Trophoblast cell (in vitro differentiated cells and primary cell): Measurements from ENCODE around the gene GRM5.

ENCODE experiments used
- DNase-seq, 2 donors: peaks; one replicate each; pipeline ENCODE4 v3.0.0-alpha.2; 2016
- H2AFZ ChIP-seq: 2 replicates; pipeline ENCODE4 v1.6.1; 2013; ENCODE audit warnings: low read length, moderate library complexity, mild to moderate bottlenecking; ENCODE audit not compliant: insufficient read depth, poor library complexity
- H2AK5ac ChIP-seq: 2 replicates; pipeline ENCODE4 v1.6.1; 2013; ENCODE audit warnings: mild to moderate bottlenecking, low read length
- H2BK120ac ChIP-seq: 2 replicates; pipeline ENCODE4 v1.6.1; 2013; ENCODE audit warnings: low read length, mild to moderate bottlenecking, moderate library complexity; ENCODE audit not compliant: insufficient read depth, poor library complexity
- H2BK12ac ChIP-seq: 2 replicates; pipeline ENCODE4 v1.6.1; 2013; ENCODE audit warnings: mild to moderate bottlenecking, low read length, moderate library complexity
- H2BK5ac ChIP-seq: 2 replicates; pipeline ENCODE4 v1.6.1; 2013; ENCODE audit warnings: low read length, low read depth, moderate library complexity, mild to moderate bottlenecking; ENCODE audit not compliant: poor library complexity
- H3K14ac ChIP-seq: 2 replicates; pipeline ENCODE4 v1.6.1; 2013; ENCODE audit warnings: mild to moderate bottlenecking, low read length
- H3K18ac ChIP-seq: 2 replicates; pipeline ENCODE4 v1.6.1; 2013; ENCODE audit warnings: mild to moderate bottlenecking, low read length
- H3K23ac ChIP-seq: 2 replicates; pipeline ENCODE4 v1.6.1; 2013; ENCODE audit warnings: low read length
- H3K27ac ChIP-seq: 2 replicates; pipeline ENCODE4 v1.5.1; 2013; ENCODE audit warnings: low read depth, mild to moderate bottlenecking, inconsistent platforms, low read length, moderate library complexity
- H3K27me3 ChIP-seq: 2 replicates; pipeline ENCODE4 v1.6.1; 2013; ENCODE audit warnings: inconsistent platforms, mild to moderate bottlenecking, low read length, moderate library complexity; ENCODE audit not compliant: insufficient read depth
- H3K36me3 ChIP-seq, 2 experiments: 1 replicate in 1 of 2; 2 replicates in 1 of 2; pipeline ENCODE4 v1.6.1; 2013; ENCODE audit warnings: low read length in 2 of 2, mild to moderate bottlenecking in 2 of 2, moderate library complexity in 1 of 2; ENCODE audit not compliant: insufficient read depth in 2 of 2, control insufficient read depth in 1 of 2
- H3K4ac ChIP-seq: 2 replicates; pipeline ENCODE4 v1.6.1; 2013; ENCODE audit warnings: low read depth, mild to moderate bottlenecking, low read length, moderate library complexity
- H3K4me1 ChIP-seq, 2 experiments: 1 replicate in 1 of 2; 2 replicates in 1 of 2; pipeline ENCODE4 v1.6.1; 2013; ENCODE audit warnings: low read length in 2 of 2, mild to moderate bottlenecking in 2 of 2, moderate library complexity in 1 of 2; ENCODE audit not compliant: insufficient read depth in 2 of 2, control insufficient read depth in 1 of 2
- H3K4me2 ChIP-seq: 2 replicates; pipeline ENCODE4 v1.6.1; 2013; ENCODE audit warnings: inconsistent platforms, mild to moderate bottlenecking, low read length, moderate library complexity
- H3K4me3 ChIP-seq: 2 replicates; pipeline ENCODE4 v1.5.1; 2013; ENCODE audit warnings: mild to moderate bottlenecking, low read depth, low read length, inconsistent platforms
- H3K79me1 ChIP-seq: one replicate; pipeline ENCODE4 v1.6.1; 2013; ENCODE audit warnings: low read length
- H3K79me2 ChIP-seq: 2 replicates; pipeline ENCODE4 v1.6.1; 2013; ENCODE audit warnings: low read length, mild to moderate bottlenecking; ENCODE audit not compliant: control insufficient read depth, insufficient read depth, poor library complexity
- H3K9ac ChIP-seq: 2 replicates; pipeline ENCODE4 v1.6.1; 2013; ENCODE audit warnings: mild to moderate bottlenecking, low read length
- H3K9me3 ChIP-seq: 2 replicates; pipeline ENCODE4 v1.6.1; 2013; ENCODE audit warnings: low read depth, mild to moderate bottlenecking, control low read depth, inconsistent platforms, low read length; ENCODE audit not compliant: insufficient read depth
- H4K12ac ChIP-seq: 2 replicates; pipeline ENCODE4 v1.6.1; 2013; ENCODE audit warnings: low read depth, mild to moderate bottlenecking, low read length, moderate library complexity
- H4K8ac ChIP-seq: 2 replicates; pipeline ENCODE4 v1.6.1; 2013; ENCODE audit warnings: low read depth, mild to moderate bottlenecking, low read length, moderate library complexity
- H4K91ac ChIP-seq: one replicate; pipeline ENCODE4 v1.6.1; 2013; ENCODE audit warnings: low read depth, mild to moderate bottlenecking, low read length, moderate library complexity
- WGBS: extraction: QIAGEN DNeasy Blood & Tissue Kit; methylation state at CpG from one replicate; pipeline ENCODE4 v1.1.7; 2013; ENCODE audit warnings: missing lambda C conversion rate; ENCODE audit not compliant: insufficient read length, insufficient coverage; ENCODE audit errors: extremely low coverage; 5-methylcytosine and 5-hydroxymethylcytosine counted together

The GRM5 gene

DNA sequence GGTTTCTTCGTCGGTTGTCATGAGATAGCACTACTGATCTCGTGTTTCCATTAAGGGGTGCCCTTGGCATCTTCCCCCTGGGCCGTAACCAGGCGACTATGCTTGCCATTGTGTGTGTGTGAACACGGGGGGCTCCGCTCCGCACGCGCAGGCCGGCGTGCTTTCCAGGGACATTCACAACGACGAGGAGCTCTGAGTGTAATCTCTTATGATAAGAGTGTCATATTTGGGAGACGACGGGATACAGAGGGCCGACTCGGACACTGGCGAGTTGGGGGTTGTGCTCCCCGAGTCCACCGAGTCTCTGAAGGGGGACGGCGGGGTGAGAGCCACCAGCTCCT is 557.4 kb downstream of the GRM5 start:
- WGBS = no CpG with 5 or more reads among the region's 23 CpGs
- Histone ChIP-seq H4K12ac (no peak overlapping the region), H3K4me2 (peak overlapping the region; percentile 66), H2AFZ (peak overlapping the region; percentile 39), H3K27me3 (peaks cover 22% of the 10 kb centered on the region), H4K8ac (no peak overlapping the region), H3K14ac (no peak overlapping the region), H3K79me2 (no peaks in the 10 kb centered on the region), H3K4ac (no peak overlapping the region), H3K36me3 (no peaks in the 10 kb centered on the region), H3K18ac (no peak overlapping the region), H3K23ac (no peak overlapping the region), H2AK5ac (no peak overlapping the region), H3K9ac (no peak overlapping the region), H3K4me1 (peaks cover 5 to 8% of the 10 kb centered on the region in 2 experiments), H3K27ac (no peak overlapping the region), H3K79me1 (no peaks in the 10 kb centered on the region), H2BK120ac (no peak overlapping the region), H2BK5ac (no peak overlapping the region), H4K91ac (no peak overlapping the region), H2BK12ac (no peak overlapping the region), H3K9me3 (no peaks in the 10 kb centered on the region), H3K4me3 (peak overlapping the region; percentile 10)
- DNase-seq = no peak

DNA sequence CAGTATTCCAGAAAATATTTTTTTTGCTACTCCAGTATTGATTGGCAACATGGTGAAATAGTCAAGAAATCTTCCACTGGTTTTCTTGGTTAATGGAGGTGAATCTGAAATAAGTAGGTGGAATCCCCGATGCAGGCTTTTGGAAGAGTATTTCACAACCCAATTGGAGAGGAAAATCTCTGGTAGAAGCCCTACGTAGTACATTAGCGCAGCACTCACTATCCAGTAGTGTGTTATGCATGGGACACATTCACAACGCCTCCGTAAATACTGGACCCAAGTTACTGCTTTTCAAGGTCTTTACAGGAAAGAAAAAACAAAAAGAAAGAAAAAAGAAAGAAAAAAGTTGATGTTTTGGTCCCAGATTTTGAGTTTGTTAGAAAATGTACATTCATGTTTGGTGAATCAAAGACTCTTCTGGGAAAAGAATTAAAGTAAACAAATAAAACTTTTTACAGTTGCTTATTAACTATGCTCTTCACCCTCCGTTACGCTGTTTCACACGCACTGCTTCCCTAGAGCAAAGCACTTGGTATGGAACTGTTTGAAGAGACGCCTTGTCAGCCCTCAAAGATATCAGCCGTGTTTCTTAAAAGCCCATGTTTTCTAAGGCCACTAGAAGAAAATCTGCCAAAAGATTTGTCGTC is 557.9 kb downstream of the GRM5 start:
- Histone ChIP-seq H4K8ac (no peak overlapping the region), H3K18ac (no peak overlapping the region), H3K23ac (no peak overlapping the region), H4K91ac (no peak overlapping the region), H3K4me2 (peak overlapping the region; percentile 66), H3K79me1 (no peaks in the 10 kb centered on the region), H3K79me2 (no peaks in the 10 kb centered on the region), H2AK5ac (no peak overlapping the region), H3K4me1 (peaks cover 5 to 8% of the 10 kb centered on the region in 2 experiments), H3K27me3 (peaks cover 22% of the 10 kb centered on the region), H3K9ac (no peak overlapping the region), H2AFZ (peak overlapping the region; percentile 39), H3K9me3 (no peaks in the 10 kb centered on the region), H2BK120ac (no peak overlapping the region), H2BK5ac (no peak overlapping the region), H2BK12ac (no peak overlapping the region), H3K27ac (no peak overlapping the region), H3K36me3 (no peaks in the 10 kb centered on the region), H3K4ac (no peak overlapping the region), H4K12ac (no peak overlapping the region), H3K14ac (no peak overlapping the region), H3K4me3 (no peak overlapping the region)
- no CpG with 5 or more reads among the region's 11 CpGs for WGBS
- no peak for DNase-seq

DNA sequence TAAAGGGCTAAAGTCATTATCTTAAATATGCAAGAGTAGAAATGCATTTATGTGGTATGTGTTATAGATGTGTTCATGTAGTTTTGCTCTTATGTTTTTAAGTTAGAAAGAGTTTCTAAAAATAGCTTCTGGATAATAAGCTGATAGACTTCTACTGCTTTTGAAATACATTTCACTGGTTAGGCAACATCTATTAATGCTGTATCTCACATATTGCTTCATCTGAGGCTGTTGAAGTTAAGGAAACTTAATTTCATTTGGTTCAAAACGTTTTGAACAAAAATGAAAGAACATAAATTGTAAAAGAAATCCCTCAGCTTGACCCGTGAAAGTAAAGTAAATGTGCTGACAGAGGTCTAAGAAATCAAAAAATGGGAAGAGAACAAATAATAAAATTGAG is 564.2 kb downstream of the GRM5 start:
- Histone ChIP-seq H2AFZ (no peak overlapping the region), H2AK5ac (no peak overlapping the region), H2BK120ac (no peak overlapping the region), H3K79me1 (no peaks in the 10 kb centered on the region), H3K4me2 (no peak overlapping the region), H3K27ac (no peak overlapping the region), H2BK5ac (no peak overlapping the region), H4K12ac (no peak overlapping the region), H3K9me3 (no peaks in the 10 kb centered on the region), H3K18ac (no peak overlapping the region), H3K23ac (no peak overlapping the region), H3K9ac (no peak overlapping the region), H3K36me3 (no peaks in the 10 kb centered on the region), H2BK12ac (no peak overlapping the region), H3K79me2 (no peaks in the 10 kb centered on the region), H4K8ac (no peak overlapping the region), H3K4me1 (no peaks in the 10 kb centered on the region), H3K4me3 (no peak overlapping the region), H3K27me3 (no peaks in the 10 kb centered on the region), H3K14ac (no peak overlapping the region), H4K91ac (no peak overlapping the region), H3K4ac (no peak overlapping the region)
- DNase-seq = no peak
- WGBS = no CpG with 5 or more reads among the region's 2 CpGs

DNA sequence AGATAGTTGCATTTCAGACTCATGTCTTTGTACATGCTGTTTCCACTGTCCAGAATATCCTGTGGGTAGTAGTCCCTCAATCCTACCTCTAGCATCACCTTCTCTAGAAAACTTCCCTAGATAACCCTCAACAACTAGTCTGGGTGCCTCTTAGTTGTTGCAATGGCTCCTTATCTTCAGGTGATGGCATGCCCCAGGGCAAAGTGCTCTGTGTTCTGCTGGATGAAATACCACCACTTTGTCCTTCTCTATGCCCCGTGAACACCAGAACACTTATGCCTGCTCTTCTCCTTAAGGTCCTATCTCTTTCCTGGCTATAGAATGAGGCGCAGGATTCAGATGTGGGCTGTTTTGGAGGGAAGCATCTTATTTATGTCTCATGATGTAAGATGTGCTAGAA is 569.9 kb downstream of the GRM5 start:
- Histone ChIP-seq H2BK120ac (no peak overlapping the region), H3K14ac (no peak overlapping the region), H3K27ac (no peak overlapping the region), H3K27me3 (no peaks in the 10 kb centered on the region), H2BK12ac (no peak overlapping the region), H3K9me3 (no peaks in the 10 kb centered on the region), H2BK5ac (no peak overlapping the region), H4K12ac (no peak overlapping the region), H4K91ac (no peak overlapping the region), H3K79me1 (no peaks in the 10 kb centered on the region), H3K4ac (no peak overlapping the region), H3K9ac (no peak overlapping the region), H3K4me2 (no peak overlapping the region), H3K18ac (no peak overlapping the region), H3K36me3 (no peaks in the 10 kb centered on the region), H4K8ac (no peak overlapping the region), H2AFZ (no peak overlapping the region), H2AK5ac (no peak overlapping the region), H3K79me2 (no peaks in the 10 kb centered on the region), H3K4me1 (no peaks in the 10 kb centered on the region), H3K4me3 (no peak overlapping the region), H3K23ac (no peak overlapping the region)
- no peak for DNase-seq
- WGBS = no CpG with 5 or more reads among the region's 2 CpGs
